H9 (cell line): Measurements from ENCODE around the gene SLPI. TPM values are rescaled to one million over a fixed set of nuclear protein-coding genes. Genes with fewer than 3 reads are reported as not detected.

Source experiments
- DNase-seq: peaks from one replicate; pipeline ENCODE4 v3.0.0-alpha.2; 2017
- H2AFZ ChIP-seq: one replicate; pipeline ENCODE4 v1.6.1; 2013; ENCODE audit warnings: mild to moderate bottlenecking, low read length, control low read depth, moderate library complexity
- H2AK5ac ChIP-seq: 2 replicates; pipeline ENCODE4 v1.6.1; 2013; ENCODE audit warnings: low read length, control low read depth, mixed read lengths; ENCODE audit not compliant: insufficient read length
- H2BK120ac ChIP-seq: one replicate; pipeline ENCODE4 v1.6.1; 2013; ENCODE audit warnings: low read depth, mild to moderate bottlenecking, low read length, control low read depth, inconsistent platforms; ENCODE audit not compliant: poor library complexity, severe bottlenecking
- H2BK12ac ChIP-seq: 2 replicates; pipeline ENCODE4 v1.6.1; 2013; ENCODE audit warnings: low read length, control low read depth, mixed read lengths, low read depth; ENCODE audit not compliant: insufficient read length
- H2BK15ac ChIP-seq: 2 replicates; pipeline ENCODE4 v1.6.1; 2013; ENCODE audit warnings: low read depth, low read length, control low read depth
- H2BK20ac ChIP-seq: one replicate; pipeline ENCODE4 v1.6.1; 2013; ENCODE audit warnings: low read depth, mild to moderate bottlenecking, low read length, control low read depth, inconsistent platforms; ENCODE audit not compliant: poor library complexity, severe bottlenecking
- H2BK5ac ChIP-seq: 2 replicates; pipeline ENCODE4 v1.6.1; 2013; ENCODE audit warnings: low read length, control low read depth, mixed read lengths; ENCODE audit not compliant: insufficient read length
- H3K14ac ChIP-seq: 2 replicates; pipeline ENCODE4 v1.6.1; 2013; ENCODE audit warnings: low read length, control low read depth; ENCODE audit not compliant: insufficient read depth
- H3K18ac ChIP-seq: 2 replicates; pipeline ENCODE4 v1.6.1; 2013; ENCODE audit warnings: low read depth, mild to moderate bottlenecking, mixed read lengths, low read length, control low read depth; ENCODE audit not compliant: insufficient read length
- H3K23ac ChIP-seq: 2 replicates; pipeline ENCODE4 v1.6.1; 2013; ENCODE audit warnings: low read length, control low read depth, mixed read lengths, low read depth; ENCODE audit not compliant: insufficient read length
- H3K23me2 ChIP-seq: 2 replicates; pipeline ENCODE4 v1.6.1; 2013; ENCODE audit warnings: low read depth, mild to moderate bottlenecking, mixed read lengths, low read length, control low read depth; ENCODE audit not compliant: insufficient read length, poor library complexity, severe bottlenecking
- H3K27ac ChIP-seq: 2 replicates; pipeline ENCODE4 v1.5.1; 2013; ENCODE audit warnings: low read length, control low read depth, mixed read lengths, low read depth; ENCODE audit not compliant: insufficient read length
- H3K27me3 ChIP-seq: 2 replicates; pipeline ENCODE4 v1.6.1; 2013; ENCODE audit warnings: low read length, control low read depth, inconsistent platforms; ENCODE audit not compliant: insufficient read depth
- H3K4ac ChIP-seq: 2 replicates; pipeline ENCODE4 v1.6.1; 2013; ENCODE audit warnings: low read depth, mild to moderate bottlenecking, control low read depth, inconsistent platforms, low read length, moderate library complexity
- H3K4me1 ChIP-seq: 2 replicates; pipeline ENCODE4 v1.6.1; 2013; ENCODE audit warnings: low read length, control low read depth, inconsistent platforms; ENCODE audit not compliant: insufficient read depth
- H3K4me2 ChIP-seq: 2 replicates; pipeline ENCODE4 v1.6.1; 2013; ENCODE audit warnings: low read length, control low read depth, mixed read lengths; ENCODE audit not compliant: insufficient read length, insufficient read depth
- H3K56ac ChIP-seq: 2 replicates; pipeline ENCODE4 v1.6.1; 2013; ENCODE audit warnings: low read depth, mild to moderate bottlenecking, mixed read lengths, low read length, control low read depth; ENCODE audit not compliant: insufficient read length
- H3K79me1 ChIP-seq: 2 replicates; pipeline ENCODE4 v1.6.1; 2013; ENCODE audit warnings: low read depth, mild to moderate bottlenecking, moderate library complexity, low read length, control low read depth, inconsistent platforms; ENCODE audit not compliant: insufficient read depth, poor library complexity, severe bottlenecking
- H3K79me2 ChIP-seq: 2 replicates; pipeline ENCODE4 v1.6.1; 2013; ENCODE audit warnings: low read length, control low read depth, inconsistent platforms; ENCODE audit not compliant: insufficient read depth
- H3K9ac ChIP-seq: 2 replicates; pipeline ENCODE4 v1.6.1; 2013; ENCODE audit warnings: low read length, control low read depth, mixed read lengths; ENCODE audit not compliant: insufficient read length; ENCODE audit errors: extremely low read depth
- H3K9me3 ChIP-seq: one replicate; pipeline ENCODE4 v1.6.1; 2013; ENCODE audit warnings: low read depth, low read length, inconsistent platforms; ENCODE audit not compliant: control insufficient read depth
- H3T11ph ChIP-seq: one replicate; pipeline ENCODE4 v1.6.1; 2013; ENCODE audit warnings: mild to moderate bottlenecking, low read length, control low read depth, inconsistent platforms
- H4K20me1 ChIP-seq: one replicate; pipeline ENCODE4 v1.6.1; 2013; ENCODE audit not compliant: control insufficient read depth, insufficient read length, insufficient read depth
- H4K5ac ChIP-seq: 2 replicates; pipeline ENCODE4 v1.6.1; 2013; ENCODE audit warnings: low read depth, mild to moderate bottlenecking, mixed read lengths, low read length, control low read depth; ENCODE audit not compliant: insufficient read length
- H4K8ac ChIP-seq: replicated peaks from 2 replicates; pipeline ENCODE4 v1.6.1; 2013; ENCODE audit warnings: low read length, control low read depth, mixed read lengths, low read depth; ENCODE audit not compliant: insufficient read length
- H4K91ac ChIP-seq: 2 replicates; pipeline ENCODE4 v1.6.1; 2013; ENCODE audit warnings: low read depth, mild to moderate bottlenecking, moderate library complexity, mixed read lengths, low read length, control low read depth; ENCODE audit not compliant: insufficient read length
- H3K27ac Mint-ChIP-seq, 3 experiments: 2 replicates in 2 of 3; 3 replicates in 1 of 3; pipeline ENCODE4 v1.8.0; 2020 to 2021; ENCODE audit warnings: mixed read lengths in 3 of 3, mild to moderate bottlenecking in 1 of 3, moderate library complexity in 1 of 3
- H3K27me3 Mint-ChIP-seq: 2 replicates; pipeline ENCODE4 v1.8.0; 2021; ENCODE audit warnings: low read depth, mild to moderate bottlenecking, moderate library complexity, mixed read lengths
- H3K36me3 Mint-ChIP-seq, 3 experiments: 2 replicates in 2 of 3; 3 replicates in 1 of 3; pipeline ENCODE4 v1.8.0; 2020 to 2021; ENCODE audit warnings: low read depth in 3 of 3, mixed read lengths in 3 of 3; ENCODE audit not compliant: insufficient read depth in 1 of 3
- H3K4me1 Mint-ChIP-seq, 2 experiments: 2 replicates each; pipeline ENCODE4 v1.8.0; 2020; ENCODE audit warnings: mixed read lengths in 2 of 2
- H3K4me3 Mint-ChIP-seq, 2 experiments: 2 replicates in 1 of 2; 3 replicates in 1 of 2; pipeline ENCODE4 v1.8.0; 2020 to 2021; ENCODE audit warnings: mild to moderate bottlenecking in 2 of 2, mixed read lengths in 2 of 2, moderate library complexity in 1 of 2
- H3K9me3 Mint-ChIP-seq, 2 experiments: 2 replicates in 1 of 2; 3 replicates in 1 of 2; pipeline ENCODE4 v1.8.0; 2020; ENCODE audit warnings: mild to moderate bottlenecking in 2 of 2, mixed read lengths in 2 of 2, moderate library complexity in 1 of 2
- CTCF ChIP-seq: fragments of 200-600 bp; sonication (generic); conservative IDR thresholded peaks from 3 replicates; pipeline ENCODE4 v1.8.0; 2021; ENCODE audit warnings: antibody characterized with exemption, mild to moderate bottlenecking
- WGBS: extraction: QIAGEN DNeasy Blood & Tissue Kit; methylation state at CpG from one replicate; pipeline ENCODE4 v1.1.7; 2013; ENCODE audit warnings: missing lambda C conversion rate, low lambda C conversion rate, mixed read lengths; ENCODE audit not compliant: insufficient read length; ENCODE audit errors: extremely low coverage; 5-methylcytosine and 5-hydroxymethylcytosine counted together
- total RNA-seq: library from RNA; stranded (reverse); gene quantifications from 2 replicates; pipeline ENCODE4 v1.2.1, GENCODE V29; 2021

The SLPI gene
- total RNA-seq, 1 experiment from 2014 or later, result not detected

GRCh38 chr20:45268531-45268930 is 14.2 kb upstream of the SLPI start:
- Histone ChIP-seq H3K27ac (no peak overlapping the region), H3K4me1 (0 out of 2 replicates have a peak, but pooled peaks cover 6% of the 10 kb centered on the region), H3K56ac (no peak overlapping the region)

More at GRCh38 chr20:45268531-45268930, 14.2 kb upstream of the SLPI start:
- Histone ChIP-seq H4K91ac (no peak overlapping the region), H4K5ac (no peak overlapping the region), H3K79me1 (no peaks in the 10 kb centered on the region), H3K4ac (no peak overlapping the region), H2BK120ac (no peak overlapping the region), H2BK20ac (no peak overlapping the region), H3K79me2 (no peaks in the 10 kb centered on the region), H2BK5ac (no peak overlapping the region), H4K20me1 (no peaks in the 10 kb centered on the region), H2BK12ac (no peak overlapping the region), H4K8ac (no peak overlapping the region), H3K14ac (no peak overlapping the region), H2BK15ac (no peak overlapping the region), H3K27me3 (no peaks in the 10 kb centered on the region), H3T11ph (no peak overlapping the region), H2AFZ (no peak overlapping the region), H3K18ac (no peak overlapping the region), H3K23me2 (no peaks in the 10 kb centered on the region), H3K9ac (no peak overlapping the region), H3K23ac (no peak overlapping the region), H2AK5ac (no peak overlapping the region), H3K4me2 (no peak overlapping the region), H3K9me3 (no peaks in the 10 kb centered on the region)
- Mint-ChIP-seq H3K4me3 (no peak overlapping the region), H3K36me3 (no peaks in the 10 kb centered on the region), H3K9me3 (no peaks in the 10 kb centered on the region), H3K27ac (no peak overlapping the region), H3K27me3 (peaks cover 12% of the 10 kb centered on the region), H3K4me1 (peaks cover 15 to 17% of the 10 kb centered on the region in 2 experiments)
- no peak for DNase-seq
- TF ChIP-seq CTCF, result no peak
- WGBS, result no CpG with 5 or more reads among the region's 3 CpGs
